Muscle layer of duodenum (tissue), 2 donors: Measurements from ENCODE around the gene CDK5RAP2.

Experiments used
- H3K27ac ChIP-seq: one replicate; pipeline ENCODE4 v1.7.0; 2013; ENCODE audit warnings: mild to moderate bottlenecking, low read length
- H3K27me3 ChIP-seq: one replicate; pipeline ENCODE4 v1.7.0; 2013; ENCODE audit warnings: low read depth, mild to moderate bottlenecking, control low read depth, low read length
- H3K36me3 ChIP-seq, 2 donors: one replicate each; pipeline ENCODE4 v1.7.0; 2013; ENCODE audit warnings: low read length in 2 of 2, control low read depth in 1 of 2, mild to moderate bottlenecking in 1 of 2; ENCODE audit not compliant: insufficient read depth in 2 of 2, control insufficient read depth in 1 of 2
- H3K4me1 ChIP-seq, 2 donors: one replicate each; pipeline ENCODE4 v1.7.0; 2013; ENCODE audit warnings: low read length in 2 of 2, mild to moderate bottlenecking in 2 of 2, control low read depth in 1 of 2, moderate library complexity in 1 of 2; ENCODE audit not compliant: insufficient read depth in 2 of 2, control insufficient read depth in 1 of 2
- H3K4me3 ChIP-seq, 2 donors: one replicate each; pipeline ENCODE4 v1.7.0; 2013; ENCODE audit warnings: low read length in 2 of 2, low read depth in 1 of 2, mild to moderate bottlenecking in 1 of 2
- H3K9me3 ChIP-seq, 2 donors: one replicate each; pipeline ENCODE4 v1.7.0; 2013; ENCODE audit warnings: low read length in 2 of 2, control low read depth in 1 of 2, mild to moderate bottlenecking in 1 of 2; ENCODE audit not compliant: control insufficient read depth in 1 of 2
- donor health status: healthy.

The CDK5RAP2 gene

GRCh38 chr9:120481846-120482245 lies 98.1 kb downstream of the CDK5RAP2 start:
- peaks cover 0 to 33% of the 10 kb centered on the region in 2 donors for H3K4me1 ChIP-seq
- no peaks in the 10 kb centered on the region for H3K27me3 ChIP-seq
- H3K4me3 ChIP-seq: no peak overlapping the region
- H3K27ac ChIP-seq: no peak overlapping the region
- peaks cover 4 to 17% of the 10 kb centered on the region in 2 donors for H3K36me3 ChIP-seq
- H3K9me3 ChIP-seq: no peaks in the 10 kb centered on the region

- H3K36me3 ChIP-seq: peaks cover 4 to 11% of the 10 kb centered on the region in 2 donors
Observed at GRCh38 chr9:120481248-120481647, 98.7 kb downstream of the CDK5RAP2 start.

GRCh38 chr9:120480707-120481106 lies 99.3 kb downstream of the CDK5RAP2 start:
- H3K27ac ChIP-seq: no peak overlapping the region
- H3K36me3 ChIP-seq: peaks cover 4 to 11% of the 10 kb centered on the region in 2 donors
- H3K9me3 ChIP-seq: no peaks in the 10 kb centered on the region
- peaks cover 0 to 28% of the 10 kb centered on the region in 2 donors for H3K4me1 ChIP-seq
- no peak overlapping the region for H3K4me3 ChIP-seq
- H3K27me3 ChIP-seq: no peaks in the 10 kb centered on the region

More at GRCh38 chr9:120481248-120481647, 98.7 kb downstream of the CDK5RAP2 start:
- Histone ChIP-seq H3K27ac (no peak overlapping the region), H3K9me3 (no peaks in the 10 kb centered on the region), H3K4me3 (no peak overlapping the region), H3K4me1 (peaks cover 0 to 33% of the 10 kb centered on the region in 2 donors), H3K27me3 (no peaks in the 10 kb centered on the region)

- Histone ChIP-seq H3K4me1 (peaks cover 0 to 25% of the 10 kb centered on the region in 2 donors), H3K27ac (no peak overlapping the region), H3K36me3 (peaks cover 12 to 26% of the 10 kb centered on the region in 2 donors), H3K4me3 (no peak overlapping the region), H3K9me3 (no peaks in the 10 kb centered on the region), H3K27me3 (no peaks in the 10 kb centered on the region)
Observed at GRCh38 chr9:120478208-120478607, 101.8 kb downstream of the CDK5RAP2 start.

DNA sequence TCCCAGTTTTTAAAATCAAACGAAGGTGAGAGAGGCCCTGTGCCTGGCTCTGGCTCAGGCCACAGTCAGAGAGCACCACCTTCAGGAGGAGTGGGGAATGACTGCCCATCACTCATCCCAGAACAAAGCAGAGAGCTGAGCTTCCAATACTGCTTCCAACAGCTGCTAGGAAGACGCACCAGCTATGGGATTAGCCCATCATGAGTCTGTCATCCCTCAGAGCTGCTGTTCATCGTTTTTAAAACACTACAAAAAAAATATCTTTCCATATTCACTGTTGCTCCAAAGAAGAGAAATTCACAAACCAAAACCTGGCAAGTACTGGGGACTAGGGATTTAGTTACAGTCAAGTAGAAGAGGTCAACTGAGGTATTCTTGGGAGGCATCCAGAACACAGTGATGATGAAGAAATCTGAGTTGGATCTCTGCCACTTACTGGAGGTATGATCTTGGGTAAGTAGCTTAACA lies 102.4 kb downstream of the CDK5RAP2 start:
- Histone ChIP-seq H3K9me3 (no peaks in the 10 kb centered on the region), H3K4me3 (no peak overlapping the region), H3K4me1 (peaks cover 0 to 19% of the 10 kb centered on the region in 2 donors), H3K27ac (no peak overlapping the region), H3K36me3 (peaks cover 12 to 33% of the 10 kb centered on the region in 2 donors), H3K27me3 (no peaks in the 10 kb centered on the region)

GRCh38 chr9:120475341-120475740 lies 104.6 kb downstream of the CDK5RAP2 start:
- H3K27ac ChIP-seq: no peak overlapping the region
- H3K36me3 ChIP-seq: peaks cover 23 to 40% of the 10 kb centered on the region in 2 donors
- H3K27me3 ChIP-seq: no peaks in the 10 kb centered on the region
- no peak overlapping the region for H3K4me3 ChIP-seq
- no peaks in the 10 kb centered on the region for H3K9me3 ChIP-seq
- peaks cover 0 to 9% of the 10 kb centered on the region in 2 donors for H3K4me1 ChIP-seq

DNA sequence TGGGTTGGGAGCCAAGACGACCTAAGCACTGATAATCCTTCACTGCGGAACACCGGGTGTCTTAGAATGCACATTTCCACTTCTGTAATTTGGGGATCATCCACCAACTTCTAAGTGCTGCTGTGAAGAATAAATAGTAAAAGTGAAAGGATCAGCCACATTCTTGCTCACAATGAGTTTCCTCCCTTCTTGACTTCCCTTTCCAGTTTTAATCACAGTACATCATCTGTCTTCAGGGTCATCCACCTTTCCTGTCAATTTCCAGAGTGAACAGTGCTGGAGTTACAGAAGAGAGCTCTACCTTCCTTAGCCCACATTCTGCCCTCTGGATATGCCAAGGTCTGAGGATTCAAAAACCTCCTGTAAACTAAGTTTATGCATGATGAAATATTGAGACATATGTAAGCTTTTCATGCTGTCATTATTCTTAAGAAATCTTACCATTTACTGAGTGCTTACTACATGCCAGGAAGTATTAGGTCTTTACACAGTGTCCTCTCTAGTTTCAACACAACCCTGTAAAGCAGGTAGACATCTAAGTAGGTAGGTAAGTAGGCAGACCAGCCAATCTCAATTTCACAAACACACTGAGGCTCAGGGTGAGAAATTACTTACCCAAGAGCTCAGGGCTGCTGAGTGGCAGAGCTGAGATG lies 105.2 kb downstream of the CDK5RAP2 start:
- peaks cover 0 to 9% of the 10 kb centered on the region in 2 donors for H3K4me1 ChIP-seq
- no peak overlapping the region for H3K4me3 ChIP-seq
- no peaks in the 10 kb centered on the region for H3K27me3 ChIP-seq
- H3K9me3 ChIP-seq: no peaks in the 10 kb centered on the region
- H3K27ac ChIP-seq: no peak overlapping the region
- peaks cover 23 to 46% of the 10 kb centered on the region in 2 donors for H3K36me3 ChIP-seq

DNA sequence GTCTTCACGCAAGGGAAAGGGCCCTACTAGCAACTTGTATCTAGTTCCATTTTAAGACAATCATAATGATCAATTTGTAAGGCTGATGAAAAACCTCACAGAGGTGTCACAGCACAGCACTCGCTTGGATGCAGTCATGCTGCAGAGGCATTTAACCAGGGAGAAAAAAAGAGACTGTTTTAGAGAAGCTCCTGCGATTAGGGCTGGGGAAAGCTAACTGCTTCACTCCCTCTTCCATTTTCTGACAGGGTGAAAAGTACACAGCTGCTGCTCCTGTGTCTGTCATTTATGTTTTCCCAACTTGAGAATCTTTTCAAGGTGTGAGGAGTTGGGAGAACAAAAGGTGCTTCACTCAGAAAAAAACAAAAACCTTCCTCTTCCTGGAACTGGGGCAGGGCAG lies 106.4 kb downstream of the CDK5RAP2 start:
- Histone ChIP-seq H3K4me3 (no peak overlapping the region), H3K27ac (no peak overlapping the region), H3K36me3 (peaks cover 27 to 51% of the 10 kb centered on the region in 2 donors)

DNA sequence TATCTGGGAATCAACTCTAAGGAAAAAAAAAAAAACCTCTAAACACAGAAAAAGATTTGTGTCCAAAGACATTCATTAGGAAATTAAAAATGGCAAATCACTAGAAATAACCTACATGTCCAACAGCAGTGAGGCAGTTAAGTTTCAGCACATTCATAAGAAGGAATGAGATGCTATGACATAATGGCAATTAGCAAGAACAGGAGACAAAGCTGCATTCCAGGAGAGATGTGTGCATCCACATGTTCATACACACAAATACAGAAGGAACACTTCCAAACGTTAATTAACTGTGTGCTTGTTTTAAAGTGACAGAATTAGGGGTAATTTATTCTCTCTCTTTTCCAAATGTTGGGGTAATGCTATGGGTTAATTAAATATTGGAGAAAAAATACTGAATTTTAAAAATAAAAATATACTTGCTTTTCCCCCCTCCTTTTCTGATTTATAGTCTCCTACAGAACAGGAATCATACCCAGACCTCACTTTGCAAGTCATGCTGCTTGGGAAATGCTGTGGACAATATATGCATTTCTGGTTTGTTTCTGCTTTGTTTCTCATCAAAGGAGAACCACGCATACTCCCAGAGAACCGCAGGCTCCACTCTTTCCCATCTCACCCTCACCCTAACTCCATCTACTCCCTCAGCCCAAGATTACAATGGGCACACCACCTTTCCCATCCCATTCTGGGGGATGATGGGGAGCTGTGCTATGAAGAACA lies 114.1 kb downstream of the CDK5RAP2 start:
- no peaks in the 10 kb centered on the region for H3K9me3 ChIP-seq
- H3K4me1 ChIP-seq: no peaks in the 10 kb centered on the region
- peaks cover 21 to 32% of the 10 kb centered on the region in 2 donors for H3K36me3 ChIP-seq
- no peak overlapping the region for H3K4me3 ChIP-seq
- no peaks in the 10 kb centered on the region for H3K27me3 ChIP-seq
- H3K27ac ChIP-seq: no peak overlapping the region

More for the DNA sequence above, 106.4 kb downstream of the CDK5RAP2 start:
- H3K4me1 ChIP-seq: peaks cover 0 to 9% of the 10 kb centered on the region in 2 donors
- H3K9me3 ChIP-seq: no peaks in the 10 kb centered on the region
- H3K27me3 ChIP-seq: no peaks in the 10 kb centered on the region

DNA sequence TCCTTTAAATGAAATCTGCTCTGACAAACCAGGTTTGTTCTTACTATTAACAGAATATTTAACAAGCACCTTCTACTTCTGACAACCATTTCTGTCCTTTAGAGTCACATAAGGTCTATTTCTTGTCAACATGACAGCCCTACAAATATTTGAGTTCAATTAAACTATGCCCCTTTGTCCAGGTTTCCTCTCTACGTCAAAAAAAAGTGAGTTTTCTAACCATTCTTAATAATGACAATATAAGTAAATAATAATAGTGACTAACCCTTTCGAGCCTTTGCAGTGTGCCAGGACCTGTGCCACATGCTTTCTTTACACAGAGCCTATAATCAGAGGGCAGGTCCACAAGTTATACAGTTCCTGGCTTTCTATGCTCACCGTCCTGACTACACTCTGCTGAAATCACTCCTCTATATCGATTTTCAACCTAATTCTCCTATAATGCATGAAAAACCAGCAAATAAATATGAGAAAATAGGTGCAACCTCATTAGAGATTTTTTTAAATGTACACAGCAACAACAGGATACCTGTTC lies 115.0 kb downstream of the CDK5RAP2 start:
- H3K4me3 ChIP-seq: no peak overlapping the region
- H3K9me3 ChIP-seq: no peaks in the 10 kb centered on the region
- H3K27ac ChIP-seq: no peak overlapping the region
- no peaks in the 10 kb centered on the region for H3K27me3 ChIP-seq
- H3K36me3 ChIP-seq: peaks cover 25 to 27% of the 10 kb centered on the region in 2 donors
- no peaks in the 10 kb centered on the region for H3K4me1 ChIP-seq

- H3K27ac ChIP-seq: no peak overlapping the region
Observed at GRCh38 chr9:120464176-120464886, 115.6 kb downstream of the CDK5RAP2 start.

More at GRCh38 chr9:120464176-120464886, 115.6 kb downstream of the CDK5RAP2 start:
- Histone ChIP-seq H3K9me3 (no peaks in the 10 kb centered on the region), H3K4me1 (no peaks in the 10 kb centered on the region), H3K27me3 (no peaks in the 10 kb centered on the region), H3K4me3 (no peak overlapping the region), H3K36me3 (peaks cover 22 to 25% of the 10 kb centered on the region in 2 donors)
